ENCODE results near the gene UVSSA.

GRCh38 chr4:1381944-1382541, 35.0 kb downstream of the UVSSA start:
- TF ChIP-seq CTCF (IDR thresholded peaks at IDR 0.05; ENCODE audit: low read length) (no peak), EZH2phosphoT487 (IDR thresholded peaks at IDR 0.05; ENCODE audit: low read length) (no peak)

Data from MM.1S (cell line).